ENCODE data around the gene ZBTB16. TPM values are rescaled to one million over a fixed set of nuclear protein-coding genes. Genes with fewer than 3 reads are reported as not detected.

Gene ZBTB16
- polyA plus RNA-seq, 1 donor from 2014 or later, result 0.45 TPM

- no peaks in the 10 kb centered on the region for H3F3A ChIP-seq (ENCODE audit: insufficient read depth, low read length, poor library complexity, severe bottlenecking)
- no peaks in the 10 kb centered on the region for H3K9me3 ChIP-seq (ENCODE audit: low read length)
- no peak overlapping the region for H3K27ac ChIP-seq (ENCODE audit: low read length)
- peaks cover 16% of the 10 kb centered on the region for H3K27me3 ChIP-seq (ENCODE audit: insufficient read depth, low read depth, low read length)
- H3K4me2 ChIP-seq (ENCODE audit: low read length), result no peak overlapping the region
- TF ChIP-seq EZH2 (IDR thresholded peaks at IDR 0.05; ENCODE audit: borderline replicate concordance, insufficient read depth, low read length, poor library complexity, severe bottlenecking) (no peak), SMC3 (conservative IDR thresholded peaks at IDR 0.05; ENCODE audit: poor library complexity) (no peak), MXI1 (conservative IDR thresholded peaks at IDR 0.05; ENCODE audit: poor library complexity, severe bottlenecking) (no peak), POLR2AphosphoS5 (IDR thresholded peaks at IDR 0.05) (no peak), RAD21 (conservative IDR thresholded peaks at IDR 0.05) (no peak), EP300 (conservative IDR thresholded peaks at IDR 0.05; ENCODE audit: poor library complexity, severe bottlenecking) (no peak), REST (IDR thresholded peaks at IDR 0.05; ENCODE audit: borderline replicate concordance) (no peak), CTCF (IDR thresholded peaks at IDR 0.05; ENCODE audit: poor library complexity, severe bottlenecking) (no peak), TAF1 (IDR thresholded peaks at IDR 0.05; ENCODE audit: low read depth) (no peak)
- H3K79me2 ChIP-seq (replicated peaks; ENCODE audit: insufficient read depth, low read length), result peaks cover 67% of the 10 kb centered on the region
- no peak overlapping the region for H2AFZ ChIP-seq (ENCODE audit: low read depth, low read length)
- H3K9ac ChIP-seq (ENCODE audit: low read length), result no peak overlapping the region
- no peaks in the 10 kb centered on the region for H3K36me3 ChIP-seq (ENCODE audit: insufficient read depth, low read length)
- H3K4me3 ChIP-seq (ENCODE audit: low read length), result no peak overlapping the region
- H4K20me1 ChIP-seq (ENCODE audit: insufficient read depth), result no peaks in the 10 kb centered on the region
- no peaks in the 10 kb centered on the region for H3K9me2 ChIP-seq (ENCODE audit: insufficient read depth, low read length)
Measured at GRCh38 chr11:114063149-114063828, 3.8 kb downstream of the ZBTB16 start.

- H3K4me3 ChIP-seq (ENCODE audit: low read length), result no peak overlapping the region
- H3F3A ChIP-seq (ENCODE audit: insufficient read depth, low read length, poor library complexity, severe bottlenecking), result no peaks in the 10 kb centered on the region
- no peak overlapping the region for H3K4me2 ChIP-seq (ENCODE audit: low read length)
- TF ChIP-seq EP300 (conservative IDR thresholded peaks at IDR 0.05; ENCODE audit: poor library complexity, severe bottlenecking), result no peak
- TF ChIP-seq EZH2 (IDR thresholded peaks at IDR 0.05; ENCODE audit: borderline replicate concordance, insufficient read depth, low read length, poor library complexity, severe bottlenecking), result no peak
- TF ChIP-seq TAF1 (IDR thresholded peaks at IDR 0.05; ENCODE audit: low read depth), result no peak
- no peak for TF ChIP-seq MXI1 (conservative IDR thresholded peaks at IDR 0.05; ENCODE audit: poor library complexity, severe bottlenecking)
- no peak for TF ChIP-seq CTCF (IDR thresholded peaks at IDR 0.05; ENCODE audit: poor library complexity, severe bottlenecking)
- TF ChIP-seq POLR2AphosphoS5 (IDR thresholded peaks at IDR 0.05), result no peak
- TF ChIP-seq RAD21 (conservative IDR thresholded peaks at IDR 0.05), result no peak
- TF ChIP-seq SMC3 (conservative IDR thresholded peaks at IDR 0.05; ENCODE audit: poor library complexity), result no peak
- no peak for TF ChIP-seq REST (IDR thresholded peaks at IDR 0.05; ENCODE audit: borderline replicate concordance)
- H3K27me3 ChIP-seq (ENCODE audit: insufficient read depth, low read depth, low read length), result peaks cover 11% of the 10 kb centered on the region
- H3K9me2 ChIP-seq (ENCODE audit: insufficient read depth, low read length), result no peaks in the 10 kb centered on the region
- H3K9ac ChIP-seq (ENCODE audit: low read length), result no peak overlapping the region
- no peaks in the 10 kb centered on the region for H3K9me3 ChIP-seq (ENCODE audit: low read length)
- no peak overlapping the region for H3K27ac ChIP-seq (ENCODE audit: low read length)
- no peaks in the 10 kb centered on the region for H3K36me3 ChIP-seq (ENCODE audit: insufficient read depth, low read length)
- H4K20me1 ChIP-seq (ENCODE audit: insufficient read depth), result no peaks in the 10 kb centered on the region
- no peak overlapping the region for H2AFZ ChIP-seq (ENCODE audit: low read depth, low read length)
- peaks cover 72% of the 10 kb centered on the region for H3K79me2 ChIP-seq (replicated peaks; ENCODE audit: insufficient read depth, low read length)
Measured at GRCh38 chr11:114063829-114064201, 4.3 kb downstream of the ZBTB16 start.
